GM12872 (cell line): ENCODE measurements around the gene TANGO2.
A peak's percentile ranks its signal among the peaks of the same experiment; 100 is the strongest.

Experiments
- TF ChIP-seq, protein P1 (sequence below): IDR thresholded peaks from 3 replicates; pipeline ENCODE4 v1.5.1; 2011; ENCODE audit warnings: low read depth, mild to moderate bottlenecking, low read length, moderate library complexity; ENCODE audit not compliant: insufficient read depth

The TANGO2 gene

DNA sequence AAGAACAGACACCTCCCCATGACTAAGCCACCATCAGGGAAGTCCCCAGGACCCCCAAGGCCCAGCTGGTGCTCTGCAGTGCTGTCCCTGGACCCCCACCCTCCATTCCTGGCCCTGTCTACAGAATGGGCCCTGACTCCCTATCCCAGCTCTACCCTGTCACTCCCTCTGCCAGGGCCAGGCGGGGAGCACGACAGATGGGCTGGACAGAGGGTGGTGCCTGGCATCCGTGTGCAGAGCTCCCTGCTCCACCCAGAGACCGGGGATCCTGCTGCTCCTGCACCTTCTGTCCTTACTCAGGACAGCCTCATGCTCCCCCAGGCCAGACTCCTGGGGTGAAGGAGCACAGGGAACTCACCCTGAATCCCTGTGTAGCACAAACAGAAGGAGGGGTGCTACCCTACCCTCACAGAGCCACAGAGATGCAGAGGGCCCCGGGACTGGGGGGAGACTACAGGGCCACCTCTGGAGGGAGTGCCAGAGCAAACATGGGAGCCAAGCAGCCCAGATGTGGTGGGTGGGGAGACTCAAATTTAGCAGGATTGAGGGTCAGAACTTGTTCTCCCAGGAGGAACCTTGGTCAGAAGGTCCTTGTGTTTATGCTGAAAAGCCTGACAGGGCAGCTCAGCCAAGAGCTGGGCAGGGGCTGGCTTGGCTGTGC, 6.3 kb upstream of the TANGO2 start:
- TF ChIP-seq, protein P1, sequence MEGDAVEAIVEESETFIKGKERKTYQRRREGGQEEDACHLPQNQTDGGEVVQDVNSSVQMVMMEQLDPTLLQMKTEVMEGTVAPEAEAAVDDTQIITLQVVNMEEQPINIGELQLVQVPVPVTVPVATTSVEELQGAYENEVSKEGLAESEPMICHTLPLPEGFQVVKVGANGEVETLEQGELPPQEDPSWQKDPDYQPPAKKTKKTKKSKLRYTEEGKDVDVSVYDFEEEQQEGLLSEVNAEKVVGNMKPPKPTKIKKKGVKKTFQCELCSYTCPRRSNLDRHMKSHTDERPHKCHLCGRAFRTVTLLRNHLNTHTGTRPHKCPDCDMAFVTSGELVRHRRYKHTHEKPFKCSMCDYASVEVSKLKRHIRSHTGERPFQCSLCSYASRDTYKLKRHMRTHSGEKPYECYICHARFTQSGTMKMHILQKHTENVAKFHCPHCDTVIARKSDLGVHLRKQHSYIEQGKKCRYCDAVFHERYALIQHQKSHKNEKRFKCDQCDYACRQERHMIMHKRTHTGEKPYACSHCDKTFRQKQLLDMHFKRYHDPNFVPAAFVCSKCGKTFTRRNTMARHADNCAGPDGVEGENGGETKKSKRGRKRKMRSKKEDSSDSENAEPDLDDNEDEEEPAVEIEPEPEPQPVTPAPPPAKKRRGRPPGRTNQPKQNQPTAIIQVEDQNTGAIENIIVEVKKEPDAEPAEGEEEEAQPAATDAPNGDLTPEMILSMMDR: no peak

DNA sequence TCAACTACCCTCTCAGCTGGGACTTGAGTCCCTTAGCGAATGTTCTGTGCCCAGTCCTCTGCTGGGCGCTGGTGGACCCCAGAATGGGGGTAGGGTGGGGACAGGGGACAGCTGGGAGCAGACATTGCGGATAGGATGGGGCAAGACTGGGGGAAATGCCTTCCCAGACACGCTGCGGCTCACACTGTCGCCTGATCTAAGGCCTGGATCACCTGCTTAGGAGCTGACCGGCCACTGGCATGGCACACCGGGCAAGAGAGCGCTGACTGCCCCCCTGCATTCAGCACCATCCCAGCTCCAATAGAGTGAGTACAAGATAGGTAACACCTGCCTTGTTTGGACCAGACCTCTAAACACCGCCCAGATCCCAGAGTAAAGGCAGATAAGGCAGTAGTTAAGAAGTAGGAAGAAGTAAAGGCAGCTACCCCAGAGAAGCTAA, 5.7 kb upstream of the TANGO2 start:
- TF ChIP-seq, protein P1: no peak

DNA sequence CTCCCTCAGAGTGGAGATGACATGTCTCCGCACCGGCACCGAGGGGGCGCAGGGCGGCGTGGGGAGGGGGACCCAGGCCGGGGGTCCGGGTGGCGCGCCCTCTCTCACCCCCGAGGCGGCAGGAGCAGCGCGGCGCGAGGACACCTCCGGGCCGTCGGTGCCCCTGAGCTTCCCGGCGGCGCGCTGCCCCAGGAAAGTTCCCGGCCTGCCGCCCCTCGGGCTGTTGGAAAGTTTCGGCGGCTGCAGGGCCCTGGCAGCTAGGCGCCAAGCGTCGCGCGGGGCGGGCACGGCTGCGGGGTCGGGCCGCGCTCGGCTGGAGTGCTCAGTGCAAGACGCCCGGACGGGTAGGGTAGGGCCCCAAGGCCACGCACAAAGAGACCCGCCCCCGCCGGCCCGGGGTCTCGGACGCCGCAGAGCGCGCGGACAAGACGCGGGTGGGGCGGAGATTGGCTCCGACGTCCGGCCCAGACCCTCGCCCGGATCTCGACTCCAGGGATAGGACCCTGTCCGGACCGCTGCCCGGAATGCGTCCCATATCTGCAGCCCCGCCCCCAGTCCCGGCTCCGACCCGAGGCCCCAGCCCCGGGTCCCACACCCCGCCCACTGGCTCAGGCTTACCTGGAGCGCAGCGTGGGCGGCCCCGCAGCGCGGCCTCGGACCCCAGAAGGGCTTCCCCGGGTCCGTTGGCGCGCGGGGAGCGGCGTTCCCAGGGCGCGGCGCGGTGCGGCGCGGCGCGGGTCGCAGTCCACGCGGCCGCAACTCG, 4.8 kb upstream of the TANGO2 start:
- TF ChIP-seq, protein P1: no peak

DNA sequence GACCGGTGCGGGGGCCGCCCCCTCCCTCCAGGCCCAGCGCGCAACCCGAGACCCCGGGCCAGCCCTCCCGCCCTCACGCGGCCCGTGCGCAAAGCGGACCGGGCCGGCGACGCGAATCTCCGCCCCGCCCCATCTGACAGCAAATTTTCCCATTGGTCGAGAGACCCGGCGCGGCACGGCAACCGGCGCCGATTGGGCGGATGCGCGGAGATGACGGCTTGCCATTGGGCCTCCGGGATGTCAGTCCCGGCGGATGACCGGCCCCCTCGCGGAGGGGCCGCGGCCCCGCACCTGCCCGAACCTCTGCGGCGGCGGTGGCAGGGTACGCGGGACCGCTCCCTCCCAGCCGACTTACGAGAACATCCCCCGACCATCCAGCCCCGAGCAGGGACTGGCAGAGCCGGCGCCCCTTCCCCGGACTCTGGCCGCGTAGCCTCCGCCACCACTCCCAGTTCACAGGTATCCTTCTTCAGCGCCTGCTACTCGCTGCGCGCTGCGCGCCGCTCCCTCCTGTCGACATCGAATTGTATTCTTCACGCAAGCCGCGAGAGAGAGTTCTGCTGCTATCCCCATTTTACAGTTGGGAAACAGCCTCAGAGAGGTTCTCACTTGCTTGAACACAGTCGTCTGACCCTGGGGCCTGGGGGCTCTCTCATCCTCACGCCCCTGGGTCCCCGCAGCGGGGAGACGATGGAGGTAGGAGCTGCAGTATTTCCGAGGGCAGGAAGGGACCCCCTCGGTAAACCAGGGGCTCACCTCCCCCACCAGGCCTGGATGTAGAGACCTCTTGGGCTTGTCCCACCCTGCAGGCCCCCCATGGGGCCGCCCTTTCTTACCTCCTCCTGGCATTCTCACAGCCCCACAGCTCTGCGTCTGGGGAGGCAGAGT, 3.9 kb upstream of the TANGO2 start, which contains the start of gene ARVCF:
Gene ARVCF, minus strand, starts transcription at position 90 of the 888 bp plus-strand sequence. CDS start 26,029 bp downstream, outside the sequence.
- TF ChIP-seq, protein P1: 0 out of 3 replicates have a peak, but pooled peaks have one; percentile 22

DNA sequence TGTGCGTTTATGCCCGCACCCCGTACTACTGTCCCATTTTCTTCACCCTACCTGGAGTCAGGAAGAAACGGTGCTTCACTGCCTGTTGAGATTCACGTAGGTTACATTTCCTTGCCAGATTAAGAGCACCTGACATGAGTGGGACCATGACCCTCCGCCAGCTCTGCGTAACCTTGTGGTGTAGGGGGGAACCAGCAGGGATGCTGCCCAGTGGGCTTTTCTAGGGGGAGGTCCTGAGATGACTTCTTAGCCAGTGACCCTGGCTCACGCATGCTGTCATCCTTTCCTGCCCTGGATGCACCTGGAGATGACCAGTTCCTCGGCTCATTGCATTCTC, 3.3 kb upstream of the TANGO2 start:
- TF ChIP-seq, protein P1: no peak

DNA sequence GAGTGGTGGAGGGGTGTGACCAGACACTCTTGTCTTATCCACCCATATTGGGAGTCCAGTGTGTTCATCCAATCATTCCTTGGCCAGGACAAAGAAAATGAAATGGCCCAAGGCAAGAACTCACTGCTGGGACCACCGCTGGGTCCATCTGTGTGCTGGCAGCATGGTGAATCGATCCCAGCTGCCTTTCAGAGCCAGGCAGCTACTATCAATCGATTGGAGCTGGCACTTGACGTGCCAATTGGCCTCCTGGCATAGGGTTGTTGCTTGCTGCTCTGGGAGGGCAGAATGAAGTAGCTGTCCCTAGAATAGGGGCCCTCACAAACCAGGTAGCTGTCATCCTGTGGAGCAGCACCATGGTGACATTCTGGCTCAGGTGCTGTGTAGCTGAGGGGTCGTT, 2.9 kb upstream of the TANGO2 start:
- TF ChIP-seq, protein P1: no peak
